Measurements from ENCODE around the gene SLC25A42.
"Not testable (repeated sequence)": the region's sequence is repeated elsewhere in the genome, so short reads cannot be mapped to it uniquely, and the experiment has no call there.

SLC25A42 gene

GRCh38 chr19:19135713-19136112 is 71.9 kb downstream of the SLC25A42 start:
- DNase-seq (ENCODE audit: low spot score), result not testable (repeated sequence)

GRCh38 chr19:19137556-19138108 is 73.8 kb downstream of the SLC25A42 start:
- no peak for DNase-seq (ENCODE audit: low spot score)

GRCh38 chr19:19138109-19138981 is 74.6 kb downstream of the SLC25A42 start, which contains the start of gene TMEM161A:
Gene TMEM161A, minus strand, starts transcription at chr19:19138478. Its CDS starts 50 bp downstream, at chr19:19138428.
- peak; percentile 97 for DNase-seq (ENCODE audit: low spot score)

DNA sequence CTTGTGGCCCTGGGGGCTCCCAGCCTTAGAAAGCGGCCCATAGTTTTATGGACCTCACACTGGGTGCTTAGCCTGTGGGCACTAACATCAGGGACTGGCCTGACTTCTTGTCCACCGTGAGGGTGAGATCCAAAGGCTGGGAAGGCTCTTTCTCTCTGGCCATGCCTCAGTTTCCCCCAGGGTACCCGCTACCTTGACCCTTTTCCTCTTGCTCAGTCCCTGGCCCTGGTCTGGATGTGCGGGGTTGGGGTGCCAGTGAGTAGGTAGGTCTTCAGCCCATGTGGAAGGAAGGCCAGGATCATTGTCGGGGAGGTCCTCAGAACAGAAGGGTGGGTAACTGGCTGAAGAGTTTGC is 76.1 kb downstream of the SLC25A42 start:
- no peak for DNase-seq (ENCODE audit: low spot score)

GRCh38 chr19:19140476-19140875 is 76.7 kb downstream of the SLC25A42 start:
- DNase-seq (ENCODE audit: low spot score), result no peak

- DNase-seq (ENCODE audit: low spot score), result no peak
These were observed 78.6 kb downstream of the SLC25A42 start for GRCh38 chr19:19142347-19142746.

GRCh38 chr19:19145281-19145680 is 81.5 kb downstream of the SLC25A42 start:
- DNase-seq (ENCODE audit: low spot score), result no peak

DNA sequence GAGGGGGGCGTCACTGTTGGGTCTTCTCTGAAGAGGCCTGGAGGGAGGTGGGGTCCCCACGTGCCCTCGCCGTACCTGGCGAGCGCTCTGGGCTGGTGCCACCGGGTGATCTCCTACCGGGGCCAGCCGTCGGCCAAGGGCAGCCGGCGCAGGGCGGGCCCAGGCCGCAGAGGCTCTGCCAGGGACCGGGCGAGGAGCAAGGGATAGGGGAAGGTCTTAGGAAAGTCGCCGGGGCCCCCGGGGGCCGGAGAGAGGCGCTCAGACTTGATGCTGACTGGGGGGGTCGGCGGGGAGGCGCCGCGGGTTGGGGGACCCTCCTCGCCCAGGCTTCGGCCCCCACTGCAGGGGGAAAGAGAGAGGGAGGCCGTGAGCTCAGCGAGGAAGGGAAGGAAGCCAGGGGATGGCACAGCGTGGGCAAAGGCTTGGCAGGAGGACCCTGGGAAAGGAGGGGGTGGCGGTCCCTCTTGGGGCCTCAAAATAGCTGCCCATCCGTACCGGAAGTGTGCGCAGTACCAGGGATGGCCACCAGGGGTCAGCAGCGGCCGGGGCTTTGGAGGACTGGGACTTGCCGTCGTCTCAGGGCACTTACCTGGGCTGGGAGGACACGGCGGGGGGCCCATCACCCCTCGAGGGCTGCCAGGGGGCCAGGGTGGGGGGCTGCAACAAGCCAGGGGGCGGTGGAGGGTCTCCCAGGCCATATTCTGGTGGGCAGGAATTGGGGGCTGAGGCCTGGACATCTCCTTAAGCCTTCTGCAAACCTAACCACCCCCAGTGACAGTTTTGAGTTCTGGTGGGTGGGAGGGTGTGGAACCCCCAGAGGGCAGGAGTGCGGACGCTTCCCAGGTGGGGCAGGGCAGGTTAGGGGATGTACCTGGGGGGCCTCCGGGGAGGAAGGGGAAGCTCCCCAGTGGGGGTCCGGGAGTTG is 82.2 kb downstream of the SLC25A42 start:
- DNase-seq (ENCODE audit: low spot score), result peak; percentile 81

GRCh38 chr19:19146865-19147264 is 83.1 kb downstream of the SLC25A42 start:
- no peak for DNase-seq (ENCODE audit: low spot score)

GRCh38 chr19:19147344-19147743 is 83.5 kb downstream of the SLC25A42 start:
- no peak for DNase-seq (ENCODE audit: low spot score)

DNA sequence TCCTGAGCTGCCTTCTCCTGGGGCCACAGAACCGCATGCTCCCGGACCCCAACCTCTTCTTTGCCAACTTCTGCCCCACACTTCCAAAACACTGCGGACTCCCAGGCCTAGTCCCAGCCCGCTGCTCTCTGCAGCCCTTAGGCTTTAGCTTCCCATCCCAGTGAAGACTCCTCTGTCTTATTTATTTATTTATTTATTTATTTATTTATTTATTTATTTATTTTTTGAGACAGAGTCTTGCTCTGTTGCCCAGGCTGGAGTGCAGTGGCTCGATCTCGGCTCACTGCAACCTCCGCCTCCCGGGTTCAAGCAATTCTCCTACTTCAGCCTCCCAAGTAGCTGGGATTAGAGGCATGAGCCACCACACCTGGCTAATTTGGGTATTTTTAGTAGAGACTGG is 84.7 kb downstream of the SLC25A42 start:
- DNase-seq (ENCODE audit: low spot score), result not testable (repeated sequence)

GRCh38 chr19:19149435-19149834 is 85.6 kb downstream of the SLC25A42 start:
- no peak for DNase-seq (ENCODE audit: low spot score)

- DNase-seq (ENCODE audit: low spot score), result no peak
These were observed 87.6 kb downstream of the SLC25A42 start for GRCh38 chr19:19151418-19151817.

- DNase-seq (ENCODE audit: low spot score), result no peak
These were observed 89.0 kb downstream of the SLC25A42 start for GRCh38 chr19:19152668-19153384.

DNA sequence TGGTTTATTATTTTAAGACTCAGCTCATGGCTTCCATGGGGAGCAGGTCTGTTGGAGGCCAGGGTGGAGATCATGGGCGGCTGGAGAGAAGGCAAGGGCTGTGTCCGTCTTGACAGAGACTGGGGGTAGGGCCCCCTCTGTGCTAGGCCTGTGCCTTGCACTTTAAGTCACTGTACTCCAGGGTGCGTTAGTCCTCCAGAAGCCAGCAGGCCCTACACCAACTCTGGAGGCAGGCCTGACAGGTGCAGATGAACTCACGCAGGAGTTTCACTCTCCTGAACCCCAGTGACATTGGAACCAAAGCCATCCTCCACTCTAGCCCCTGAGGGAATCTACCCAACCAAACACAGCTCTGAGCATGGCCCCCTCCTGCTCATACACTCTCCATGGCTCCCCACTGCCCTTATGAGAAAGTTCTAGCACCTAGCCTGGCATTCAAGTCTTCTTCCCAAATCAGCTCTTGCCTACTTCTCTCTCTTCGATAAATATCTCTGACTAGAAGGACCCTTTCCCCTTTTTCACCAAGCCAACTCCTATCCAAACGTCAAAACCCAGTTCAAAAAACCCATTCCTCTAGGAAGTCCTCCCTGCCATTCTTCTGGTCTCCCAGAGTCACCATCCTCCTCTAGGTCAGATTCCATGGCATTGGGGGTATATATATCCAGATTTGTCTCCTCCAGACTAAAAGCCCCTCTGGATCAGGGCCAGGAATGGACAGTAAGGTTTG is 91.1 kb downstream of the SLC25A42 start:
- no peak for DNase-seq (ENCODE audit: low spot score)

GRCh38 chr19:19155495-19156219 is 91.9 kb downstream of the SLC25A42 start:
- DNase-seq (ENCODE audit: low spot score), result no peak

DNA sequence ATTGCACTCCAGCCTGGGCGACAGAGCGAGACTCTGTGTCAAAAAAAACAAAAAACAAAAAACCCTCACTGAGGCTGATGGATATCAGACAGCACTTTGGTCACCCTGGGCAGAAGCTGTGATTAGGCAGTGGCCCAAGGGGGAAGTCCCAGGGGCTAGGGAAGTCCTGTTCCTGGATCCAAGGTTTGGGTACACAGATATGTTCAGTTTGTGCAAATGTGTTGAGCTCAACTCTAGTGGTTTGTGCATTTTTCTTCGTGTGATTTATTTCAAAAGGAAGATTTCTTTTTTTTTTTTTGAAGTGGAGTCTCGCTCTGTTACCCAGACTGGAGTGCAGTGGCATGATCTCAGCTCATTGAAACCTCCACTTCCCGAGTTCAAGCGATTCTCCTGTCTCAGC is 94.0 kb downstream of the SLC25A42 start:
- DNase-seq (ENCODE audit: low spot score), result no peak

- DNase-seq (ENCODE audit: low spot score), result no peak
These were observed 95.7 kb downstream of the SLC25A42 start for GRCh38 chr19:19159534-19159933.

GRCh38 chr19:19160461-19161035 is 96.8 kb downstream of the SLC25A42 start:
- DNase-seq (ENCODE audit: low spot score), result no peak

GRCh38 chr19:19162495-19162894 is 98.7 kb downstream of the SLC25A42 start:
- DNase-seq (ENCODE audit: low spot score), result no peak
